Cardiac muscle cell (in vitro differentiated cells and primary cell): ENCODE data around the gene VSTM1. TPM values are rescaled to one million over a fixed set of nuclear protein-coding genes. Genes with fewer than 3 reads are reported as not detected.
A peak's percentile ranks its signal among the peaks of the same experiment; 100 is the strongest.
"Not testable (repeated sequence)": the region's sequence is repeated elsewhere in the genome, so short reads cannot be mapped to it uniquely, and the experiment has no call there.

Source experiments
- DNase-seq, 2 donors: peaks; one replicate each; pipeline versions ENCODE4 v3.0.0 to v3.0.0-alpha.2; 2010 to 2017; ENCODE audit warnings: low read depth in 1 of 2, low spot score in 1 of 2
- H3K27ac ChIP-seq: fragments of 200-600 bp; sonication (generic); 2 replicates; pipeline ENCODE4 v1.5.1; 2016
- H3K27me3 ChIP-seq: fragments of 200-600 bp; sonication (generic); 2 replicates; pipeline ENCODE4 v1.6.0; 2016; ENCODE audit warnings: control low read depth
- H3K36me3 ChIP-seq: fragments of 200-600 bp; sonication (generic); 2 replicates; pipeline ENCODE4 v1.5.1; 2016; ENCODE audit warnings: control low read depth
- H3K4me1 ChIP-seq: fragments of 200-600 bp; sonication (generic); 2 replicates; pipeline ENCODE4 v1.8.1; 2017; ENCODE audit warnings: low read depth, mild to moderate bottlenecking, mixed run types
- H3K4me3 ChIP-seq: fragments of 200-600 bp; sonication (generic); 2 replicates; pipeline ENCODE4 v1.5.1; 2016; ENCODE audit warnings: mild to moderate bottlenecking
- H3K9me3 ChIP-seq: fragments of 200-600 bp; sonication (generic); 2 replicates; pipeline ENCODE4 v1.5.1; 2017; ENCODE audit warnings: low read depth, mild to moderate bottlenecking, control low read depth
- polyA plus RNA-seq: library from polyadenylated mRNA; unstranded; fragments of >200 nt; fragmentation: Nextera tagmentation; extraction: Ambion mirVana; gene quantifications from 2 replicates; pipeline ENCODE4 v1.2.1, GENCODE V29; 2016
- total RNA-seq: library from RNA; depleted of rRNA; stranded (reverse); fragments of >200 nt; gene quantifications from 2 replicates; pipeline ENCODE4 v1.2.3, GENCODE V29; 2016
- TF ChIP-seq, protein P1 (sequence below): IDR thresholded peaks from 2 replicates; pipeline ENCODE4 v1.5.1; 2012; ENCODE audit warnings: low read depth, mild to moderate bottlenecking, low read length

Gene VSTM1
- total and polyA plus RNA-seq, 2 experiments from 2014 or later, result not detected

DNA sequence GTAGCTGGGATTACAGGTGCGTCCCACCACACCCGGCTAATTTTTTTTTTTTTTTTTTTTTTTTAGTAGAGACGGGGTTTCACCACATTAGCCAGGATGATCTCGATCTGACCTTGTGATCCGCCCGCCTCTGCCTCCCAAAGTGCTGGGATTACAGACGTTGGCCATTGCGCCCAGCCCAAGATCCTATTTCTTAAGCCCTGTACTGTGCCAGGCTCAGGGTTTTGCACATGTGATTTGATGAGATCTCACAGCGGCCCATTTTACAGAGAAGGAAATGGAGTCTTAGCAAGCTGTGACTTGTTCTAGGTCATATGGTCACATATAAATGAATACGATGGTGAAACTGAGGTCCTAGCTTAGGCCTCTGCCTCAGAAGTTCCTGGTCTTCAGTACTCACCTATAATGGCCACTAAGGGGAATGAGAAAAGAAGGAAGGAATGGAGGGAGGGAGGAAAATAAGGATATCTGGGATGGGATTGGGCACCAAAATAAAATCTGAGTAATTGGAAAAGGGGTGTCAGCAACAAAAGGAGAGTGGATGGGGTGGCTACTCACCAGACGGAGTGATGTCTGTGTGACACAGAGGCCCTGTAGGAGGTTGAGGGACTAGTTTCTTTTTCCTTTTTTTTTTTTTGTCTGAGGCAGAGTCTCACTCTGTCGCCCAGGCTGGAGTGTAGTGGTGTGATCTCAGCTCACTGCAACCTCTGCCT is 35.6 kb upstream of the VSTM1 start:
- DNase-seq, result no peak
- Histone ChIP-seq H3K4me3 (no peak overlapping the region), H3K27ac (no peak overlapping the region), H3K9me3 (no peaks in the 10 kb centered on the region), H3K4me1 (no peaks in the 10 kb centered on the region), H3K27me3 (peaks cover 27% of the 10 kb centered on the region), H3K36me3 (no peaks in the 10 kb centered on the region)
- TF ChIP-seq, protein P1, sequence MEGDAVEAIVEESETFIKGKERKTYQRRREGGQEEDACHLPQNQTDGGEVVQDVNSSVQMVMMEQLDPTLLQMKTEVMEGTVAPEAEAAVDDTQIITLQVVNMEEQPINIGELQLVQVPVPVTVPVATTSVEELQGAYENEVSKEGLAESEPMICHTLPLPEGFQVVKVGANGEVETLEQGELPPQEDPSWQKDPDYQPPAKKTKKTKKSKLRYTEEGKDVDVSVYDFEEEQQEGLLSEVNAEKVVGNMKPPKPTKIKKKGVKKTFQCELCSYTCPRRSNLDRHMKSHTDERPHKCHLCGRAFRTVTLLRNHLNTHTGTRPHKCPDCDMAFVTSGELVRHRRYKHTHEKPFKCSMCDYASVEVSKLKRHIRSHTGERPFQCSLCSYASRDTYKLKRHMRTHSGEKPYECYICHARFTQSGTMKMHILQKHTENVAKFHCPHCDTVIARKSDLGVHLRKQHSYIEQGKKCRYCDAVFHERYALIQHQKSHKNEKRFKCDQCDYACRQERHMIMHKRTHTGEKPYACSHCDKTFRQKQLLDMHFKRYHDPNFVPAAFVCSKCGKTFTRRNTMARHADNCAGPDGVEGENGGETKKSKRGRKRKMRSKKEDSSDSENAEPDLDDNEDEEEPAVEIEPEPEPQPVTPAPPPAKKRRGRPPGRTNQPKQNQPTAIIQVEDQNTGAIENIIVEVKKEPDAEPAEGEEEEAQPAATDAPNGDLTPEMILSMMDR, result no peak

DNA sequence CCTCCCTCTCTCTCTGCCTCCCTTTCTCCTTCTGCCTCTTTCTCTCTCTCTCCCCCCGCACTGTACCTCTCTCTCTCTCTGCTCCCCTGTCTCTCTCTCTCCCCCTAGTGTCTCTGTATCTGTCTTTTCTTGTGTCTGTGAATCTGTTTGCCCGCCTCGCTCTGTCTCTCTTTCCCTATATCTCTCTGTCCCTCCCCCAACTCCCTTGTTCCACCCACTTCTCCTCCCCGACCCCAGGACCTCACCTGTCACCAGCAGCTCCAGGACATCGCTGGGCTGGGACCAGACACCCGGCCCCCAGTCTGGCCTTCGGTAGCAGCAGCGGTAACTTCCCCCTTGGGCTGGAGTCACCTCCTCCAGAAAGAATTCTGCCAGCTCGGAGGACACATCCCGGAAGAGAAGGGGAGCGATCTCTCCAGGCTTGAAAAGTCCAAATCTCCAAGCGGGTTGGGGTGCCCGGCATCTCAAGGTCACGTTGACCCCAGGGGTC is 33.0 kb upstream of the VSTM1 start:
- TF ChIP-seq, protein P1, result peak; percentile 41
- no peaks in the 10 kb centered on the region for H3K9me3 ChIP-seq
- H3K4me3 ChIP-seq, result no peak overlapping the region
- no peak overlapping the region for H3K27ac ChIP-seq
- H3K4me1 ChIP-seq, result no peaks in the 10 kb centered on the region
- peaks cover 29% of the 10 kb centered on the region for H3K27me3 ChIP-seq
- peak in 1 of 2 donors; percentile 60 for DNase-seq
- H3K36me3 ChIP-seq, result no peaks in the 10 kb centered on the region

DNA sequence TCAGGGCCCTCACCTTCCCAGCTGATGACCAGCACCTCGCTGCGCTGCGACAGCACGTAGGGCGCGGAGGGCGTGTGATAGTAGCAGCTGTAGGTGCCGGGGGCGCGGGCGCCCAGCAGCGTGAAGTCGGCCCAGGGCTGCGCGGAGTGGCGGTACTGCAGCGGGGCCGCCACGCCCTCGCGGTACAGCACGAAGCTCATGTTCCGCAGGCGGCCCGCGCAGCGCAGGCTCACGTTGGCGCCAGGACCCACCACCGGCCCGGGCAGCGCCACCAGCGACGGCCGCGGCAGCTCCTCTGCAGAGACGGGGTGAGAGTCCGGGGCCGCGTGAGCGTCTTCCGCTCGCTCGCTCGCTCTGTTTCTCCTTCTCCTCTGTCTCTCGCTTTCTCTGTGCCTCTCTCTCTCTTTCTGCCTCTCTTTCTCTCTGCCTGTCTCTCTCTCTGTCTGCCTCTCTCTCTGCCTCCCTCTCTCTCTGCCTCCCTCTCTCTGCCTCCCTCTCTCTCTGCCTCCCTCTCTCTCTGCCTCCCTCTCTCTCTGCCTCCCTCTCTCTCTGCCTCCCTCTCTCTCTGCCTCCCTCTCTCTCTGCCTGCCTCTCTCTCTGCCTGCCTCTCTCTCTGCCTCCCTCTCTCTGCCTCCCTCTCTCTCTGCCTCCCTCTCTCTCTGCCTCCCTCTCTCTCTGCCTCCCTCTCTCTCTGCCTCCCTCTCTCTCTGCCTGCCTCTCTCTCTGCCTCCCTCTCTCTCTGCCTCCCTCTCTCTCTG is 32.3 kb upstream of the VSTM1 start:
- TF ChIP-seq, protein P1, result peak; percentile 6

DNA sequence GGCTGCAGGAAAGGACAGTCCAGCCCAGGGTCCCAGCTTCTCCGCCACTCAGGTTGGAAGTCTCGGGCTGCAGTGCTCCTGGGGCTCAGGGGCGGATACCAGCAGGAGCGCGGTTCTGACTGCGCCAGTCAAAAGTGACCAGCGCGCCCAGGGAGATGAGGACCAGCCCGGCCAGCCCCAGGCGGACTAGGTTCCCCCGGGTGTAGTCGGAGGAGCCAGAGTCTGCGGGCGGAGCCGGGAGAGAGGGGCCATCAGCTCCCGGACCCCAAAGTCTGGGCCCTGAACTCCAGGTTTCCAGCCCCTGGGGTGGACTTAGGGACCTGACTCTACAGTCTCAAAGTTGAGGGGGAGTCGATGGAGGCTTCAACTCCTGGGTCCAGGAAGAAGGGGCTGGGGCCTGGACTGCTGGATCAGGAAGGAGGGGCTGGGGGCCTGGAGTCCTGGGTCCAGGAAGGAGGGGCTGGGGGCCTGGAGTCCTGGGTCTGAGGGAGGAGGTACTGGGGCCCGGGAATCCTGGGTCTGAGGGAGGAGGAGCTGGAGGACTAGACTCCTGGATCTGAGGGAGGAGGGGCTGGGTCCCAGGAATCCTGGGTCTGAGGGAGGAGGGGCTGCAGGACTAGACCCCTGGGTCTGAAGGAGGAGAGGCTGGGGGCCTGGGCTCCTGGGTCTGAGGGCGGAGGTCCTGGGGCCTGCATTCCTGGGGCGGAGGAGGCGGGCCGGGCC is 31.6 kb upstream of the VSTM1 start:
- DNase-seq, result no peak
- Histone ChIP-seq H3K27me3 (peaks cover 29% of the 10 kb centered on the region), H3K9me3 (no peaks in the 10 kb centered on the region), H3K4me3 (peak overlapping the region; percentile 17), H3K36me3 (no peaks in the 10 kb centered on the region), H3K27ac (no peak overlapping the region), H3K4me1 (no peaks in the 10 kb centered on the region)
- TF ChIP-seq, protein P1, result no peak

More for the DNA sequence above, 32.3 kb upstream of the VSTM1 start:
- H3K36me3 ChIP-seq, H3K4me1 ChIP-seq, H3K9me3 ChIP-seq, H3K27ac ChIP-seq: not testable (repeated sequence)
- H3K4me3 ChIP-seq, result peak overlapping the region; percentile 17
- DNase-seq, result peak; percentile 68 to 71
- peaks cover 29% of the 10 kb centered on the region for H3K27me3 ChIP-seq

DNA sequence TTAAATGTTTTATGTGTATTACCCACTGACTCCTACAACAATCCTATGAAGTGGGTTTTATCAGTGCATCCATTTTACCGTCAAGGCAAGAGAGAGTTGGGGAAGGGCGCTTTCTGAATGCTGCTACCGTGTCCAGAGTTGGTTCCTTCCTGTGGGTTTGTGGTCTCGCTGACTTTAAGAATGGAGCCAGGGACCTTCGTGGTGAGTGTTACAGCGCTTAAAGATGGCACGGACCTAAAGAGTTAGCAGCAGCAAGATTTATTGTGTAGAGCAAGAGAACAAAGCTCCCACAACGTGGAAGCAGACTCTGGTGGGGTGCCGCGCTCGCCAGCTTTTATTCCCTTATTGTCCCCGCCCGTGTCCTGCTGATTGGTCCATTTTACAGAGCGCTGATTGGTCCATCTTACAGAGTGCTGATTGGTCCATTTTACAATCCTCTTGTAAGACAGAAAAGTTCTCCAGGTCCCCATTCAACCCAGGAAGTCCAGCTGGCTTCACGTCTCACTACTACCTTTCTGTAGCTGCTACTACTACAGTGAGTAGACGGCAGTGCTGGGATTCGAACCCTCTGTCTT is 30.8 kb upstream of the VSTM1 start:
- no peaks in the 10 kb centered on the region for H3K36me3 ChIP-seq
- no peak overlapping the region for H3K27ac ChIP-seq
- TF ChIP-seq, protein P1, result no peak
- H3K4me1 ChIP-seq, result no peaks in the 10 kb centered on the region
- peaks cover 29% of the 10 kb centered on the region for H3K27me3 ChIP-seq
- no peaks in the 10 kb centered on the region for H3K9me3 ChIP-seq
- no peak for DNase-seq
- no peak overlapping the region for H3K4me3 ChIP-seq
